ENCODE results near the gene GPR153. TPM values are rescaled to one million over a fixed set of nuclear protein-coding genes. Genes with fewer than 3 reads are reported as not detected.

GPR153 gene
- total RNA-seq, 4 donors from 2014 or later, result 5.6 to 16.1 (median 14.2) TPM

GRCh38 chr1:6298940-6299465 is 38.1 kb upstream of the GPR153 start:
- Histone ChIP-seq H3K27me3 (no peaks in the 10 kb centered on the region), H3K4me3 (no peak overlapping the region), H3K9me3 (no peaks in the 10 kb centered on the region), H3K4me1 (no peaks in the 10 kb centered on the region), H3K36me3 (peaks cover 6% of the 10 kb centered on the region), H3K27ac (no peak overlapping the region)
- no peak for DNase-seq (ENCODE audit: low spot score in 2 of 2)
- TF ChIP-seq EP300 (IDR thresholded peaks at IDR 0.05) (no peak), POLR2A (IDR thresholded peaks at IDR 0.05) (no peak), CTCF (IDR thresholded peaks at IDR 0.05) (no peak), POLR2AphosphoS5 (IDR thresholded peaks at IDR 0.05) (no peak)
- WGBS, result 95% methylated on average over 4 of the region's 8 CpGs

- DNase-seq (ENCODE audit: low spot score in 2 of 2), result no peak
- WGBS, result 95% methylated on average over 8 of the region's 8 CpGs
- H3K27ac ChIP-seq, result no peak overlapping the region
- no peaks in the 10 kb centered on the region for H3K4me1 ChIP-seq
- no peak for TF ChIP-seq CTCF (IDR thresholded peaks at IDR 0.05)
- no peak for TF ChIP-seq POLR2AphosphoS5 (IDR thresholded peaks at IDR 0.05)
- no peak for TF ChIP-seq POLR2A (IDR thresholded peaks at IDR 0.05)
- TF ChIP-seq EP300 (IDR thresholded peaks at IDR 0.05), result no peak
- no peaks in the 10 kb centered on the region for H3K27me3 ChIP-seq
- H3K4me3 ChIP-seq, result no peak overlapping the region
- H3K36me3 ChIP-seq, result peaks cover 11% of the 10 kb centered on the region
- no peaks in the 10 kb centered on the region for H3K9me3 ChIP-seq
These were observed 37.6 kb upstream of the GPR153 start for GRCh38 chr1:6298530-6298929.

- Histone ChIP-seq H3K36me3 (peaks cover 13% of the 10 kb centered on the region), H3K27me3 (no peaks in the 10 kb centered on the region), H3K27ac (no peak overlapping the region), H3K4me3 (no peak overlapping the region), H3K9me3 (no peaks in the 10 kb centered on the region), H3K4me1 (peaks cover 4% of the 10 kb centered on the region)
- no peak for DNase-seq (ENCODE audit: low spot score in 2 of 2)
- TF ChIP-seq CTCF (IDR thresholded peaks at IDR 0.05) (no peak), POLR2AphosphoS5 (IDR thresholded peaks at IDR 0.05) (no peak), POLR2A (IDR thresholded peaks at IDR 0.05) (no peak), EP300 (IDR thresholded peaks at IDR 0.05) (no peak)
- WGBS, result 93% methylated on average over 6 of the region's 6 CpGs
These were observed 35.0 kb upstream of the GPR153 start for GRCh38 chr1:6295910-6296309.

- H3K4me1 ChIP-seq, result peaks cover 4% of the 10 kb centered on the region
- no peaks in the 10 kb centered on the region for H3K27me3 ChIP-seq
- no peak for TF ChIP-seq POLR2A (IDR thresholded peaks at IDR 0.05)
- TF ChIP-seq CTCF (IDR thresholded peaks at IDR 0.05), result no peak
- no peak for TF ChIP-seq POLR2AphosphoS5 (IDR thresholded peaks at IDR 0.05)
- no peak for TF ChIP-seq EP300 (IDR thresholded peaks at IDR 0.05)
- H3K4me3 ChIP-seq, result no peak overlapping the region
- H3K27ac ChIP-seq, result no peak overlapping the region
- no peaks in the 10 kb centered on the region for H3K9me3 ChIP-seq
- no peak for DNase-seq (ENCODE audit: low spot score in 2 of 2)
- peaks cover 13% of the 10 kb centered on the region for H3K36me3 ChIP-seq
- 90% methylated on average over 21 of the region's 23 CpGs for WGBS
These were observed 34.1 kb upstream of the GPR153 start for GRCh38 chr1:6294890-6295556.

GRCh38 chr1:6294080-6294889 is 33.4 kb upstream of the GPR153 start:
- H3K4me3 ChIP-seq, result no peak overlapping the region
- WGBS, result 84% methylated on average over 13 of the region's 14 CpGs
- H3K36me3 ChIP-seq, result peaks cover 13% of the 10 kb centered on the region
- no peak for DNase-seq (ENCODE audit: low spot score in 2 of 2)
- TF ChIP-seq EP300 (IDR thresholded peaks at IDR 0.05) (no peak), POLR2AphosphoS5 (IDR thresholded peaks at IDR 0.05) (no peak), CTCF (IDR thresholded peaks at IDR 0.05) (no peak), POLR2A (IDR thresholded peaks at IDR 0.05) (no peak)
- H3K9me3 ChIP-seq, result no peaks in the 10 kb centered on the region
- H3K27me3 ChIP-seq, result no peaks in the 10 kb centered on the region
- peaks cover 4% of the 10 kb centered on the region for H3K4me1 ChIP-seq
- H3K27ac ChIP-seq, result no peak overlapping the region

Measured in suprapubic skin (tissue), 4 donors.